A549 (cell line): ENCODE data around the gene PDE3A. TPM values are rescaled to one million over a fixed set of nuclear protein-coding genes. Genes with fewer than 3 reads are reported as not detected.

Experiments used
- ATAC-seq, 2 experiments: fragments of 200-7000 bp in 1 of 2; fragments of >200 bp in 1 of 2; cut with Nextera tagmentation in 1 of 2; cut with Tn5 transposase in 1 of 2; 3 replicates each; pipeline versions ENCODE4 v1.8.0 to v1.9.1; 2018 to 2020; ENCODE audit warnings: mild to moderate bottlenecking in 1 of 2, moderate library complexity in 1 of 2
- CTCF ChIA-PET: fragments of 300-600 bp; sonication (Branson Sonifier 250); formaldehyde crosslinking; extraction: SDS; loops from one replicate; lab custom pipeline; 2021; ENCODE audit warnings: antibody characterized with exemption, inconsistent platforms; lab: Yijun Ruan, JAX
- POLR2A ChIA-PET: fragments of 350-600 bp; formaldehyde crosslinking; extraction: SDS; loops from one replicate; lab custom pipeline; 2021; ENCODE audit warnings: antibody characterized with exemption, inconsistent platforms; lab: Yijun Ruan, JAX
- DNase-seq, 2 experiments: peaks; one replicate each; pipeline versions ENCODE4 v3.0.0 to v3.0.0-alpha.2; 2011 to 2016; ENCODE audit warnings: low read depth in 1 of 2, low spot score in 1 of 2
- FAIRE-seq: peaks from 2 replicates; lab custom pipeline; 2011; peaks lifted over from hg19 to GRCh38; lab: Jason Lieb, UNC
- H3K27ac ChIP-seq, 2 experiments: fragments of >200 bp; sonication (Bioruptor Twin); formaldehyde crosslinking; 3 replicates each; pipeline ENCODE4 v1.5.1; 2016 to 2017
- H3K4me1 ChIP-seq: fragments of >200 bp; sonication (Bioruptor Twin); formaldehyde crosslinking; 3 replicates; pipeline ENCODE4 v1.6.1; 2016
- H3K4me2 ChIP-seq: fragments of >200 bp; sonication (Bioruptor Twin); formaldehyde crosslinking; 3 replicates; pipeline ENCODE4 v1.6.1; 2016
- H3K4me3 ChIP-seq: fragments of >200 bp; sonication (Bioruptor Twin); formaldehyde crosslinking; 3 replicates; pipeline ENCODE4 v1.5.1; 2016
- H3K9me3 ChIP-seq: fragments of >200 bp; sonication (Bioruptor Twin); formaldehyde crosslinking; 3 replicates; pipeline ENCODE4 v1.6.1; 2016
- CBX2 ChIP-seq: fragments of 200-600 bp; sonication (generic); IDR thresholded peaks from 2 replicates; pipeline ENCODE4 v1.6.1; 2016; ENCODE audit warnings: low read depth, mild to moderate bottlenecking, borderline replicate concordance
- EHMT2 ChIP-seq: fragments of 200-600 bp; sonication (generic); IDR thresholded peaks from 2 replicates; pipeline ENCODE4 v1.6.1; 2016; ENCODE audit warnings: antibody characterized with exemption, low read depth, mild to moderate bottlenecking, moderate library complexity
- ELK1 ChIP-seq: fragments of 150-350 bp; IDR thresholded peaks from 2 replicates; pipeline ENCODE4 v1.6.1; 2014; ENCODE audit warnings: low read depth, mild to moderate bottlenecking, low read length
- FOXS1 ChIP-seq: fragments of 250-450 bp; sonication (Bioruptor Pico); IDR thresholded peaks from 2 replicates; pipeline ENCODE4 v1.5.0; 2020; ENCODE audit warnings: mild to moderate bottlenecking, moderate library complexity
- JUNB ChIP-seq: fragments of >200 bp; sonication (Bioruptor Twin); formaldehyde crosslinking; IDR thresholded peaks from 2 replicates; pipeline ENCODE4 v1.6.1; 2016
- KDM5A ChIP-seq: fragments of 200-600 bp; sonication (generic); IDR thresholded peaks from 2 replicates; pipeline ENCODE4 v1.6.1; 2016; ENCODE audit warnings: antibody characterized with exemption, mild to moderate bottlenecking
- MAFK ChIP-seq: fragments of 450-650 bp; IDR thresholded peaks from 2 replicates; pipeline ENCODE4 v1.6.1; 2014; ENCODE audit not compliant: partially characterized antibody
- MAZ ChIP-seq: fragments of 150-350 bp; IDR thresholded peaks from 2 replicates; pipeline ENCODE4 v1.6.1; 2014; ENCODE audit warnings: antibody characterized with exemption, low read depth, low read length, borderline replicate concordance
- MYC ChIP-seq: IDR thresholded peaks from 2 replicates; pipeline ENCODE4 v1.6.1; 2012; ENCODE audit warnings: mild to moderate bottlenecking, inconsistent platforms, low read length, improper control_type of control experiment, borderline replicate concordance
- NR3C1 ChIP-seq: fragments of >200 bp; sonication (Bioruptor Twin); formaldehyde crosslinking; IDR thresholded peaks from 3 replicates; pipeline ENCODE4 v1.6.1; 2017
- POLR2A ChIP-seq: IDR thresholded peaks from 2 replicates; pipeline ENCODE4 v1.6.1; 2012; ENCODE audit warnings: mild to moderate bottlenecking, low read length
- RAD21 ChIP-seq, 2 experiments: fragments of >200 bp in 1 of 2; sonication (Bioruptor Twin) in 1 of 2; formaldehyde crosslinking in 1 of 2; IDR thresholded peaks in 1 of 2; conservative IDR thresholded peaks in 1 of 2; 2 replicates in 1 of 2; 3 replicates in 1 of 2; pipeline ENCODE4 v1.6.1; 2012 to 2018; ENCODE audit warnings: inconsistent platforms in 1 of 2
- RARB ChIP-seq: fragments of 250-450 bp; sonication (Bioruptor Pico); IDR thresholded peaks from 2 replicates; pipeline ENCODE4 v1.8.0; 2021; ENCODE audit warnings: mild to moderate bottlenecking, moderate library complexity
- REST ChIP-seq: fragments of 200-600 bp; sonication (generic); IDR thresholded peaks from 2 replicates; pipeline ENCODE4 v1.6.1; 2016; ENCODE audit warnings: antibody characterized with exemption, mild to moderate bottlenecking, moderate library complexity
- SMC3 ChIP-seq: fragments of >200 bp; sonication (Bioruptor Twin); formaldehyde crosslinking; IDR thresholded peaks from 3 replicates; pipeline ENCODE4 v1.6.1; 2018; ENCODE audit warnings: inconsistent platforms
- TFCP2L1 ChIP-seq: fragments of 250-450 bp; sonication (Bioruptor Pico); IDR thresholded peaks from 2 replicates; pipeline ENCODE4 v1.5.0; 2021; ENCODE audit warnings: mild to moderate bottlenecking
- ZFP36 ChIP-seq: fragments of 450-650 bp; IDR thresholded peaks from 2 replicates; pipeline ENCODE4 v1.6.1; 2014; ENCODE audit warnings: borderline replicate concordance; ENCODE audit not compliant: partially characterized antibody
- ZSCAN20 ChIP-seq: fragments of 250-450 bp; sonication (Bioruptor Pico); IDR thresholded peaks from 2 replicates; pipeline ENCODE4 v1.8.0; 2022; ENCODE audit warnings: mild to moderate bottlenecking, moderate library complexity
- WGBS: methylation state at CpG from one replicate; pipeline ENCODE4 v1.1.6; 2017; ENCODE audit errors: missing lambda C conversion rate; 5-methylcytosine and 5-hydroxymethylcytosine counted together
- polyA plus RNA-seq, 4 experiments: library from polyadenylated mRNA; depleted of rRNA in 3 of 4; stranded (reverse); fragments of >200 nt; fragmentation: RNase III in 1 of 4; extraction: RNeasy Plus Mini Kit Qiagen cat#74134 plus additional on column Dnase treatment in 1 of 4; gene quantifications; 2 replicates in 3 of 4; 3 replicates in 1 of 4; pipeline ENCODE4 v1.2.3, GENCODE V29; 2011 to 2017

Gene PDE3A
- polyA plus RNA-seq, 2 of the 4 experiments (the other 2 are of a cell fraction): 7.6 to 12.7 TPM

DNA sequence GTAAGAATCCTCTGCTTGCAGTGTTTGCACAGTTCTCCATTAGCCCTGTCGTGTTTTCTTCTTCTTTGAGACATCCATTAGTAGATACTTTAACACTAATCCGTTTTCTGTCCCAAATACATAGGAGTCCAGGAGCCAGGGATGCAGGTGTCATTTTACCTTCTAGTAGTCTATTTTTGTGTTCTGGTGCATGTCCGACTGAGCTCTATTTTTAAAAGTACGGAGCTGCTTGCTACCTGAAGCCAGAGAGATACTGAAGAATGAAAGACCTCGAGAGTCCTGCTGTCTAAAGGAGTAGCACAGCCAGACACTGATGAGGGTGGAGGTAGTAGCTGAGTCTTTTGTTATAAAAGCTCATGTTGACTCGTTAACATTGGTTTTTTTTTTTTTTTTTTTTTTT lies 31.7 kb downstream of the PDE3A start:
- Histone ChIP-seq H3K4me3 (no peak overlapping the region), H3K4me2 (no peak overlapping the region), H3K9me3 (no peaks in the 10 kb centered on the region), H3K27ac (no peak overlapping the region), H3K4me1 (peaks cover 21% of the 10 kb centered on the region; the same call in 2 of the 3 replicates)
- no peak for TF ChIP-seq POLR2A
- no peak for TF ChIP-seq KDM5A
- TF ChIP-seq FOXS1 (CRISPR knock-in tag): no peak
- TF ChIP-seq ZFP36: no peak
- TF ChIP-seq ELK1: no peak
- no peak for TF ChIP-seq SMC3
- TF ChIP-seq ZSCAN20 (CRISPR knock-in tag): no peak
- POLR2A ChIA-PET: no interaction called here
- DNase-seq (no peak), ATAC-seq (no peak), FAIRE-seq (no peak)
- WGBS: 76% methylated on average over 6 of the region's 6 CpGs
- CTCF ChIA-PET: interaction anchor here (1.5 kb wide), 1 partner anchor 15 kb away, joined by 3 read pairs; no protein-coding TSS in a partner anchor

DNA sequence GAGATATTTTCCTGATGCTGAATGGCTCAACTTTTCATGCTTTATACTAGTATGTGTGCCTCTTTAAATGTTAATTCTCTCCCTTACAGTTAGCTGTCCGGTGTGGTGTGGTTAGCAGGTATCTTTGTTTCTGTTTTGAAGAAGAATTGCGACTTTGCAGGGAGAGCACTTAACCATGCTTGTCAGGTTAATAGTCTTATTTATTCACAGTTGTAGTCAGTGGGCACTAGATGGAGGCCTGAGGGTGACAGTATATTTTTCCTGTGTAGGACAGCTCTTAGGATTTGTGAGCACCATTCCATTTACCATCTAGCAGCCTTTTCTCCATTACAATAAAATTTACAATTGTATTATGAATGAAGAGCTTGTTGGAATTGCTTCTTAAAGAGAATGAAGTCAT lies 34.9 kb downstream of the PDE3A start:
- ATAC-seq: no peak
- 76% methylated on average over 2 of the region's 2 CpGs for WGBS

DNA sequence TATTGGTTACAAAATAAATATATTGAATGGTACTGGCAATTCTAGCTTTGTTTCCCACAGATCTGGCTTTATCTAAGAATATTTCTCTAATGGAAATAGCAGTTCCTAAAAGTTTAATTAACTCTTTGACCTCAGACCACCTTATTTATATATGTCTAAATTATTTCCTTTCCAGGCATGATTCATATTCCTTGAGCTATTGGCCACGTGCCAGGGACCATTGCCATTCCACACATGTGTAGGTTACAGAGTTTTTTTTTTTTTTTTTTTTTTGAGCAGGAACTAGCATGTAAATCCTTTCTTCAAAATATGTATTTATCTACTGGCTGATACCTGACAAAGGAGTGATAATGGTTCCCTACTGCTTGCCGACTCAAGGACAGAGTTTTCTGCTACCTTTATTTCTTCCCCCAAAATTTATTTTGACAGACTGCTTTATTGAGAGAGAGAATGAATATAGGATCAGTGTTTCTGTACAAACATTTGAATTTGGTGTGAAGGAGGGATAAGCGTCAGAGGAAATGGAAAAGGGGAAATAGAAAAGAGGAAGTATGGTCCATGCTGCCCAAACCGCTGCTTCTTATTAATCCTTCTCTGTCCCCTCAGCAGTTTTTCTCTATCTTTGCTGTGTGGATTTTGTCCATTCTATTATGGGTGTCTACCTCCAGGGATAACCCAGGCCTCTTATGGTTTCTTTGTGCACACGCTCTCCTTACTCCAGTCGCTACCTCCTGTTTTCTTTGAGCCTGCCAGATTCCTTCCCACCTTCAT lies 36.4 kb downstream of the PDE3A start:
- ChIA-PET CTCF (no interaction called here), POLR2A (no interaction called here)
- ATAC-seq (no peak), FAIRE-seq (no peak), DNase-seq (peak in 1 of 2 experiments; percentile 36)
- H3K4me3 ChIP-seq: no peak overlapping the region
- TF ChIP-seq MYC (no peak), NR3C1 (no peak), MAFK (no peak), TFCP2L1 (CRISPR knock-in tag) (no peak), CBX2 (no peak), REST (no peak), RARB (CRISPR knock-in tag) (no peak)
- H3K4me2 ChIP-seq: 0 out of 3 replicates have a peak overlapping the region, but pooled peaks have one; percentile 1
- 79% methylated on average over 6 of the region's 6 CpGs for WGBS
- peaks cover 19% of the 10 kb centered on the region; the same call in 2 of the 3 replicates for H3K4me1 ChIP-seq
- 0 out of 6 replicates have a peak overlapping the region, but pooled peaks of 1 of the 2 experiments have one; percentile 42 for H3K27ac ChIP-seq
- no peaks in the 10 kb centered on the region for H3K9me3 ChIP-seq

More for the DNA sequence above, 34.9 kb downstream of the PDE3A start:
- Histone ChIP-seq H3K4me2 (no peak overlapping the region), H3K27ac (no peak overlapping the region), H3K4me1 (peaks cover 17% of the 10 kb centered on the region; the same call in 2 of the 3 replicates), H3K9me3 (no peaks in the 10 kb centered on the region), H3K4me3 (no peak overlapping the region)
- FAIRE-seq: peak; percentile 61
- POLR2A ChIA-PET: no interaction called here
- CTCF ChIA-PET: no interaction called here
- no peak for DNase-seq
- TF ChIP-seq JUNB (no peak), EHMT2 (no peak), ZSCAN20 (CRISPR knock-in tag) (no peak), MAZ (no peak), RAD21 (conservative IDR thresholded peaks at IDR 0.05 in 1 of 2, IDR thresholded peaks at IDR 0.05 in 1 of 2) (no peak)
- TF ChIP-seq, all 56 proteins: peak for 0
